Subcutaneous abdominal adipose tissue (tissue), 5 donors: Measurements from ENCODE around the gene RAD21L1.

ENCODE experiments used
- H3K27ac ChIP-seq: one replicate; pipeline ENCODE4 v1.7.0; 2013; ENCODE audit warnings: low read depth, mild to moderate bottlenecking, inconsistent platforms, low read length, moderate library complexity
- H3K27me3 ChIP-seq, 5 donors: one replicate each; pipeline ENCODE4 v1.7.0; 2013; ENCODE audit warnings: low read length in 5 of 5, inconsistent platforms in 1 of 5; ENCODE audit not compliant: control insufficient read depth in 5 of 5, insufficient read depth in 4 of 5
- H3K36me3 ChIP-seq, 5 donors: one replicate each; pipeline ENCODE4 v1.7.0; 2013; ENCODE audit warnings: low read length in 5 of 5; ENCODE audit not compliant: control insufficient read depth in 5 of 5, insufficient read depth in 5 of 5
- H3K4me1 ChIP-seq, 5 donors: one replicate each; pipeline ENCODE4 v1.7.0; 2013; ENCODE audit warnings: low read length in 5 of 5, mild to moderate bottlenecking in 3 of 5, moderate library complexity in 1 of 5; ENCODE audit not compliant: control insufficient read depth in 5 of 5, insufficient read depth in 5 of 5
- H3K4me3 ChIP-seq, 5 donors: one replicate each; pipeline ENCODE4 v1.7.0; 2013; ENCODE audit warnings: low read length in 5 of 5, low read depth in 1 of 5
- H3K9ac ChIP-seq, 5 donors: one replicate each; pipeline ENCODE4 v1.7.0; 2013; ENCODE audit warnings: low read length in 5 of 5, mild to moderate bottlenecking in 4 of 5, moderate library complexity in 3 of 5
- H3K9me3 ChIP-seq, 5 donors: one replicate each; pipeline ENCODE4 v1.7.0; 2013; ENCODE audit warnings: low read length in 5 of 5; ENCODE audit not compliant: control insufficient read depth in 5 of 5
- donor health status: healthy.
- donor health status: healthy.
- donor health status: healthy.
- donor health status: healthy.
- donor health status: healthy.

RAD21L1 gene

DNA sequence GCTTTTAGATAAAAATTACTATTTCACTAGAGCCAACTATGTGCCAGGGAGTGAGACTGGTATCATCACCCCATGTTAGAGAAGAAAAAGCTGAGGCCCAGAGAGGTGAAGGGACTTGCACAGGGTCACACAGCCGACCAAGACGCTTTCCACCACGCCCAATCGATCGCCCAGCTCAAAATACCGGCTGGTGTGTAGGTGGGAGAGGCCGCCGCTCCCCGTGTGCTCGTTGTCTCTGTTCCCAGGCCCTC, 40.0 kb downstream of the RAD21L1 start:
- Histone ChIP-seq H3K4me1 (peaks cover 0 to 16% (median 16%) of the 10 kb centered on the region in 5 donors), H3K36me3 (peaks cover 0 to 2% (median 0%) of the 10 kb centered on the region in 5 donors), H3K27ac (no peak overlapping the region), H3K27me3 (peaks cover 0 to 2% (median 0%) of the 10 kb centered on the region in 5 donors), H3K4me3 (peak overlapping the region; percentile 58 to 70 (median 63)), H3K9me3 (no peaks in the 10 kb centered on the region), H3K9ac (peak overlapping the region in 4 of 5 donors; percentile 52 to 81 (median 66))

DNA sequence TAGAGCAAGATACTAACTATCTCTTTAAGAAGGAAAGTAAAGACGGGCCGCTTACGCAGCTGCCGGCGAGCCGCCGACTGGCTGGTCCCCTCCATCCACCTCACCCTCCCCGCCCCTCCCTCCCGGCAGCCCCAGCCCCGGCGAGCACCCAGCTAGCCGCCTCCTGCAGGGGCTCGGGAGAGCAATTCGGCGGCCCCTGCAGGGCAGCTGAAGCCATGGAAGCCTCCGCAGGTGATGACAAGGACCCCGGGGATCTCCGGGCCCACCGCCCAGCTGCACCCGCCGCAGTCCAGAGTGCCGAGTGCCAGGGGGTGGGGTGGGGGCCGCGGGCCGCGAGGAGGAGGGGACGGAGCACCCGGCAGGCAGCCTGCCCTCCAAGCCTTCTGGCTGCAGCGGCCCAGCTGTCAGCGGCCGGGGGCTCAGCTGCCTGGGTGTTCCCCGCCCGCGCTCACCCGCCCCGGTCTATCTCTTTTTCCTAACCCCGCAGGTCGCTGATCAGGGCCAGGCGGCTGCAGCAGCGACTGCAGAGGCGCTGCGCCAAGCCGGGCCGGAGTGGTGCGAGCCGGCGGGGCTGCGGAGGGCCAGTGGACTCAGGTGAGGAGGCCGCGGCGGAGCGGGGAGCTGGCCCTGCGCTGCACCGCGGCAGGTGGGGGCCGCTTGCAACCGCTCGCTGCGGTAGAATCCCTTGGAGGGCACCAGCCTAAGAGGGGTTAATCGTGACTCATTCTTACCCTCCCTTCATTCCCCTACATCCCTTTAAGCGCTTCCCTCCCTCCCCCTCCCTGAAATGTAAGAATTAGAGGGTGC, 40.5 kb downstream of the RAD21L1 start, which contains the start of gene SNPH:
Gene SNPH, plus strand, starts transcription at position 128 of the 807 bp plus-strand sequence. CDS start 29,946 bp downstream, outside the sequence.
- Histone ChIP-seq H3K4me3 (peak within 1 kb of the TSS; percentile 58 to 70 (median 63)), H3K27ac (no peak within 1 kb of the TSS)

DNA sequence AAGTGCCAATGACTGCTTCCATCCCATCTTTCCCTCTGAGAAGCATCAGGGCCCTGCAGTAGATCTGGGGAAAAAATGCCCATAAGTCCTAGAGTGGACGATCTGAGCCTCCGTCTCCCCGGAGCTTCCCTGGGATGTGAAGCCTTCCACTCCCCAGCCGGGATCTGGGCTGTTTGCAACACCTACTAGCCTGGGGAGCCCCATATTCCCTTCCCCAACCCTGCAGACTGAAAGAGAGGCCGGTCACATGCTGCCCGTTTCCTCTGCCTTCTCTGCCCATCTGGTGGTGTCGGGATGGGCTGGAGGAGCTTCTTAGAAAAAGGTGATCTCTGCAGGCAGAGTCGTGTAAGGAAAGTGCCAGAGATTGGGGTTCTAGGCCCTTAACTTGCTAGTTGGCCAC, 41.3 kb downstream of the RAD21L1 start:
- Histone ChIP-seq H3K4me1 (peaks cover 0 to 16% (median 16%) of the 10 kb centered on the region in 5 donors), H3K27me3 (peaks cover 0 to 2% (median 0%) of the 10 kb centered on the region in 5 donors), H3K27ac (no peak overlapping the region), H3K36me3 (peaks cover 0 to 3% (median 0%) of the 10 kb centered on the region in 5 donors), H3K9ac (peak overlapping the region in 1 of 5 donors; percentile 18), H3K4me3 (peak overlapping the region in 1 of 5 donors; percentile 70), H3K9me3 (no peaks in the 10 kb centered on the region)

More for the DNA sequence above, 40.5 kb downstream of the RAD21L1 start, which contains the start of gene SNPH:
- Histone ChIP-seq H3K9me3 (no peaks in the 10 kb centered on the region), H3K36me3 (peaks cover 0 to 3% (median 0%) of the 10 kb centered on the region in 5 donors), H3K27me3 (peaks cover 0 to 2% (median 0%) of the 10 kb centered on the region in 5 donors), H3K4me1 (peaks cover 0 to 16% (median 16%) of the 10 kb centered on the region in 5 donors), H3K9ac (peak within 1 kb of the TSS in 4 of 5 donors; percentile 52 to 81 (median 66))

DNA sequence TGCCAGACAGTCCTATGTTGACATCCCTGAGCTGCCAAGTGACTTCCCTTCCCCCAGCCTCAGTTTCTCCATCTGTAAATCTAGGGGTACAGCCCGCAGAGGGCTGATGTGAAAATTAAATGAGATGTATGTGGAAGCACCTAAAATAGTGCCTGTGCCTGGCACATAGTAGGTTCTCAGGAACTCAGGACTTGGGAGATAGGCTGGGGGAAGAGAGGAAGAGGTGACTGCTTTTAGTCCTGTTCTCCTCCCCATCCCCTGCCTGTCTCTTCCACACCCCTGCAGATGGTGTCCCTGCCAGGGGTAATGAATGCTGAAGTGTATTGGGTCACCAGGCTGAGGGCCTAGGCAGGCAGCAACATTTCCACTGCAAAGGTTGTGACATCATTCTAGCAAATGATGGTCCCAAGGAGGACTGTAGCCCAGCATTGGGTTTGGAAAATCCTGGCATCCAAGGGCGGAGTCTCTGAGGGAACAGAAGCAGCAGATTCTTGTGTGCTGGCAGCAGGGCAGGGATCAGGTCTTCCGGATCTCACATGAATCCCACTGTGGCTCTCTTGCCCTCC, 42.0 kb downstream of the RAD21L1 start:
- H3K9ac ChIP-seq = no peak overlapping the region
- H3K9me3 ChIP-seq = no peaks in the 10 kb centered on the region
- peaks cover 0 to 2% (median 0%) of the 10 kb centered on the region in 5 donors for H3K27me3 ChIP-seq
- peaks cover 0 to 3% (median 0%) of the 10 kb centered on the region in 5 donors for H3K36me3 ChIP-seq
- H3K4me1 ChIP-seq = peaks cover 0 to 16% (median 16%) of the 10 kb centered on the region in 5 donors
- no peak overlapping the region for H3K4me3 ChIP-seq
- no peak overlapping the region for H3K27ac ChIP-seq

DNA sequence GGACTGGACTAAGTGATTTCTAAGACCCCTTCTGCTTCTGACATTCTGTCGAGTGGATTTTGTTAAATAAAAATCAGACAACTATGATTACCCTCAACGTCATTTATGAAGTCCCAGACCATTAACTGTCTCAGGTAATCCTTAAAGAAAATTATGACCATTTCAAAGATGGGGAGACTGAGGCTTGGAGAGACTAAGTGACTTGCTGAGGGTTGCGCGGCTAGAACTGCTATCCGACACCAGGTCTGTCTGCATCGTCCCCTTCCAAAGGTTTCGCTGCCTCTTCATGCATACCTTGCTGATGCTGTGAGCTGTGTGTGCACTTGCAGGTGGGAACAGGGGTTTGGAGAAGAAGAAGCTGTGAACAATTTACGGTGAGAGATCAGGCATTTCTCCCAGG, 43.4 kb downstream of the RAD21L1 start:
- Histone ChIP-seq H3K4me3 (no peak overlapping the region), H3K36me3 (peaks cover 0 to 3% (median 0%) of the 10 kb centered on the region in 5 donors), H3K9ac (no peak overlapping the region)

DNA sequence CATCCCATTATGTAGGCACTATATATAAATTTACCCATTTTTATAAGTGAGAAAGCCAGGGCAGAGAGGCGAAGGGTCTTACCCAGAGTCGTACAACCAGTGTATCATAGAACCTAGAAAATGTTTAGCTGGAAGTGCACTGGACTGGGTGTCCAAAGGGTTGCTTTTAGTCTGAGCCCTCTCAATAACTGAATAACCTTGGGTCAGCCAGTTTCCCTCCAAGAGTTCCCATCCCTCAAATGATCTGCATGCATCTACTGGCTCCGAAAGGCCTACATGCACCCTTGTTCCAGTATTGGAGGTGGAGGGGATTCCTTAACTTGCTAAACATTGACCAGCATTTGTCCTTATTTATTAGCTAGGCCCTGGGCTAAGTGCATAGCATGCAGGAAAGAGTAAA, 44.0 kb downstream of the RAD21L1 start:
- Histone ChIP-seq H3K36me3 (peaks cover 0 to 3% (median 0%) of the 10 kb centered on the region in 5 donors), H3K4me3 (no peak overlapping the region), H3K9ac (no peak overlapping the region), H3K27me3 (peaks cover 0 to 2% (median 0%) of the 10 kb centered on the region in 5 donors), H3K9me3 (no peaks in the 10 kb centered on the region), H3K4me1 (peaks cover 0 to 16% (median 16%) of the 10 kb centered on the region in 5 donors), H3K27ac (no peak overlapping the region)

More for the DNA sequence above, 43.4 kb downstream of the RAD21L1 start:
- Histone ChIP-seq H3K27ac (no peak overlapping the region), H3K4me1 (peaks cover 0 to 16% (median 16%) of the 10 kb centered on the region in 5 donors), H3K27me3 (peaks cover 0 to 2% (median 0%) of the 10 kb centered on the region in 5 donors), H3K9me3 (no peaks in the 10 kb centered on the region)

DNA sequence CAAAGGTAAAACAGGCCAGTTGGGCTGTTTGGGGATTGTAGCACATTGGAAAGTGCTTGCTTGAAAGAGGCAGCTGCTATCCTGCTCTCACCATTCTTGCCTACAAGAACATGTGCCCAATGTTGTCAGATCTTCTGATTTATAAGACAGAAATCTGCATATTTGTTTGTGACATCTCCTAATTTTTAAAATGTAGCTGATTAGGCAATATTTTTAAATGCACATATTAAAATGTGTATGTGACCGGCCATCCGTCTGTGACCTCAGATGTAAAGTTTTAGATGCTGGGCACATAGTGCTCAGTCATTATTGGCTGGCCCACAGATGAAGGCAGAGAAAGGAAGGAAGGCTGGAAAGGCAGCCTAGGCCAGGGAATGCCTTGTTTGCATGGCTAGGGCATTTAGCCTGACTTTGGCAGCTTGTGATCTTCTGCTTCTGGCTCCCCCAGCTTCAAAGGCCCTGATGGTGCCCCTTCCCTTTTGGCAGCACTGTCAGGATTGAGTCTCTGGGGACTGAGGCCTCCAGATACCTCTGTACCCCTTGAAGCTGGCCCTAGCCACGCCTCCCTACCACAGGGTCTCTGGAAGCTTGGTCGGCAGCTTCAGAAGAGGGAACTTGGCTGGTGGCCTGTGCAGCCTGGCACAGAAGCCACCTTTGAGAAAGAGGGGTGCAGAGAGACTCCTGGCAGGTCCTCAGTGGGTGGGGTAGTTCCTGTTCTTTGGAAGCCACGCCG, 46.7 kb downstream of the RAD21L1 start:
- H3K27ac ChIP-seq = no peak overlapping the region
- H3K9ac ChIP-seq = no peak overlapping the region
- no peaks in the 10 kb centered on the region for H3K27me3 ChIP-seq
- H3K36me3 ChIP-seq = peaks cover 0 to 3% (median 0%) of the 10 kb centered on the region in 5 donors
- no peaks in the 10 kb centered on the region for H3K4me1 ChIP-seq
- no peak overlapping the region for H3K4me3 ChIP-seq
- H3K9me3 ChIP-seq = no peaks in the 10 kb centered on the region

DNA sequence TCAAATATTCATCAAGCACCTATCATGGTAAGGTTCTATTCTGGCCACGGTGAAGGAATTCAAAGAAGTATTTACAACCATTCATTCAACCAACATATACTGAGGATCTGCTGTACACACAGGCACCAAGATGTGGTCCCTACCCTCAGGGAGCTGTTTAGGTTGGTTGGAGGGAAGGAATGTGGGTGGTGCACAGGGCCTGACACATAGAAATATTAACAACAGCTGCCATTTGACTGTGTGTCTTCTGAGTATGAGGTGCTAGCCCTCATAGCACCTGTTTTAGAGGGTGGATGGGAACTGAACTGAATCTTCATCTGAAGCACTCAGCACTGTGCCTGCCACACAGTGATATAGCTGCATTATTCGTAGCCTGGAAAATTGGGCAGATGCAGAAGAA, 47.5 kb downstream of the RAD21L1 start:
- Histone ChIP-seq H3K9me3 (no peaks in the 10 kb centered on the region), H3K27me3 (no peaks in the 10 kb centered on the region), H3K4me1 (no peaks in the 10 kb centered on the region), H3K36me3 (peaks cover 0 to 3% (median 0%) of the 10 kb centered on the region in 5 donors), H3K9ac (no peak overlapping the region), H3K27ac (no peak overlapping the region), H3K4me3 (no peak overlapping the region)

DNA sequence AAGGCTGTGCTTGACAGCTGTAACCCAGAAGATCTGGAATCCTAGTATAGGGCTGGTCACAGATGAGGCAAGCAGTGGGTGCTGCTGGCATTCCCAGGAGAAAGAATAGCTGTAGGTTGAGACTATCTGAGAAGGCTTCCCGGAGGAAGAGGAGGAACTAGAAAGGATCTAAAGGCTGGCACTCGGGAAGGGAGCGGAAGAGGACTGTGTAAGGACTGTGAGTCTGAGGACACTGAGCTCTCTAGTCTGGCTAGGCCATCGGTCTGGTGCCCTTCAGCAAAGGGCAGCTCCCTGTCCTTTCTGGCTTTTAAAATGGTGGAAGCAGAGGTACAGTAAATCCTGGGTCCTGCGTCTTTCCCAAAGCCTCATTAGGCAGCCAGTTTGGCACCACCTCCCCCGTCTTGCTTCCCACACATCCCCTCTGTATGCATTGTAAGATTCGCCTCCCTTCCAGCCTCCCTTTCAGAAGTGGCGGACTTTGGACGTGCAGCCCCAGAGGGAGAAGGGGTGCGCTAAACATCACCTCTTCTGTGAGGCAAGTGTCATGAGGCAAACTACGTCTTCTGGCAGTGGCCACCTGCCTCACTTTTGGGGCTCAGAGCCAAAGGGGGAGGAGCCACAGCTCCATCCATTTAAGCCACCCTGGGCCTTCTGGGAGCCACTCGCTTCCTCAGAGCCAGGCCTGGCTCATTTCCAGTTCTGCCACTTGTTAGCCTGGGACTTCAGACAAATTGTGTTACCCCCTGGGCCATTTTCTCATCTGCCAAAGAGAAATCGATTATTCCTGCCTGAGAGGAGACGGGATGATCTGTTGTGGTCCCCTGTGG, 48.9 kb downstream of the RAD21L1 start:
- H3K36me3 ChIP-seq = peaks cover 0 to 3% (median 0%) of the 10 kb centered on the region in 5 donors
- H3K9ac ChIP-seq = no peak overlapping the region
- no peak overlapping the region for H3K4me3 ChIP-seq
- H3K27me3 ChIP-seq = no peaks in the 10 kb centered on the region
- H3K4me1 ChIP-seq = no peaks in the 10 kb centered on the region
- H3K27ac ChIP-seq = no peak overlapping the region
- no peaks in the 10 kb centered on the region for H3K9me3 ChIP-seq
